ENCODE data around the gene NKG7. TPM values are rescaled to one million over a fixed set of nuclear protein-coding genes. Genes with fewer than 3 reads are reported as not detected.

The NKG7 gene
- total RNA-seq, 1 donor from 2014 or later: 8.9 TPM

DNA sequence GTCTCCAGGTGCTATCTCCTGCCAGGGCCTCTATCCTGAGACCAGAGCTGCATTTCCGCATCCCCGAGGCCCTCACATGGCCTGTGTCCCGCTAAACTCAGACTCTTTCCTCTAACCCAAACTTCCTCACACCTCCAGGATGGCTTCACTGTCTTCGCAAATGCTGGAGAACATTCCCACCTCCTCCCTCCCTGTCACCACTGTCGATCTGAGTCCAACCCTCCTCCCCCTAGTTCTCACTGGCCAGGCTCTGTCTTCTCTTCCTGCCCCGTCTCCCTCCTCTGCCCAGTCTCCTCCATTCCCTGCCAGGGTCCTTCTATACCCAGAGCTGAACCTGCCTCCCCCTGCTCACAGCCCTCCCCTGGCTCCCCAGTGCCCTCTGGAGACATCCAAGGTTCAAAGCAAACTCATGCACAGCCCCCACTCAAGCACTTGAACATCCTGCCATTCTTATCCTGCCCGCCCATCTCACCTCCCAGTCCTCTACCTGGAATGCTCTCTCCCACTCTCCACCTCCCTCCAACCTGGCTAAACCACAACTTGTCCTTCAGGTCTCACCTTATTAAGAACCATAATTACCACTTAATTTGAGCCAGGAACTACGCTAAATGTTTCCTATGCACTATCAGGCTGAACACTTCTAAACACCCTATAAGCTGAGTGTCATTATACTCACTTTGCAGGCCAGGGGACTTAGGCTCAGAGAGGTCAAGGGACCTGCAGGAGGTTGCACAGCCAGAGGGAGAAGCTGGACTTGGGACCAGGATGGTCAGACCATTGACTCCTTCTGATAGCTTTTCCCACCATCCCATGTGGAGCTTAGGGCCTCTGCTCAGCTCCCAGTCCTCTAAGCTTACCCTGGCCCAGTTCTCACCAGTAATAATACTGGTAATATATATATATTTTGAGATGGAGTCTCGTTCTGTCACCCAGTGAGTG lies 29.6 kb downstream of the NKG7 start:
- no peak for DNase-seq (ENCODE audit: low spot score)
- intact Hi-C loops (cut with DNase I): no loop called here
- no peak for ATAC-seq

GRCh38 chr19:51341976-51342580 lies 30.4 kb downstream of the NKG7 start, which contains the start of gene VSIG10L:
Gene VSIG10L, minus strand, starts transcription at chr19:51342139. Its CDS starts 15 bp downstream, at chr19:51342124.
- intact Hi-C loops (cut with DNase I): no loop called here
- DNase-seq (ENCODE audit: low spot score) (no peak), ATAC-seq (no peak)

GRCh38 chr19:51341066-51341465 lies 31.4 kb downstream of the NKG7 start:
- ATAC-seq (no peak), DNase-seq (ENCODE audit: low spot score) (no peak)
- intact Hi-C loops (cut with DNase I): no loop called here

DNA sequence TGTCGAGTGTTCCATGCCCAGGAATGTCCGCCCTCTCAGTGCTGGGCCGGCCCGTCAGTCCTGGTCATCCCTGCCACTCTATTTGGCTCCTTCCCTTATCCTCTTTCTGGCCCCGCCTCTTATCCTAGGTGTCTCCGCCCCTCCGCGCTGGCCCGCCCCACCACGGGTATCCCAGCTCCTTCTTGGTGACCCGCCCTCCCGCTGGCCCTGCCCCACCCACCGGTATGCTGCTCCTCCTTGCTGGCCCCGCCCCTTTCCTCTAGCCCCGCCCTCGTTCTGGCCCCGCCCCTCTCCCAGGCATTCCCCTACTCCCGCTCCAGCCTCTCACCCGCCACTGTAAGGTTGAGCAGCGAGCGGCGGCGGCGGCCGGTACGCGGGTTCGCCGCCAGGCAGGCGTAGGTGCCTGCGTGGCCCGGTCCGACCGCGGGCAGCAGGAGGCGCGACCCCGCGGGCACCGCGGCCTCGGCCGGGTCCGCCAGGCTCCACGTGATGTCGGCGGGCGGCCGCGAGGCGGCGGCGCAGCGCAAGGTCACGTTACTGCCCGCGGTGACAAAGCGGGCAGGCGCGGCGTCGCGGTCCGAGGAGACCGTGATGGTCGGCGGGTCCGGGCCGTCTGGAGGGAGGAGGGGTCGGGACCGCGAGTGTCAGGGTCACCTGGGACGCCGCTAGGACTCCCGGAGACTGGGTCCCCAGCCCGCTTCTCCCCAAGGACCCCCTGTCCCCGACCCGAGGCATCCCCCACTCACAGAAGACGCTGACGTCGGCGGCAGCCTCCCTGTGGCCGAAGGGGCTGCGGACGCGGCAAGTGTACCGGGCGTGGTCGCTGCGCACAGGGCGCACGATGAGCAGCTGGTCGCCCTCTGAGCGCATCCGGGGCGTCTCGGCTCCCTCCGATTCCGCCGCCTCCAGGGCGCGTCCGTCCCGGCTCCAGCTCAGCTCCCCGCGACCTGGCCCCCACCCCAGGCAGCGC lies 32.5 kb downstream of the NKG7 start:
- DNase-seq (ENCODE audit: low spot score) (peak; percentile 99), ATAC-seq (peak; percentile 98)
- intact Hi-C loops (cut with DNase I): no loop called here

DNA sequence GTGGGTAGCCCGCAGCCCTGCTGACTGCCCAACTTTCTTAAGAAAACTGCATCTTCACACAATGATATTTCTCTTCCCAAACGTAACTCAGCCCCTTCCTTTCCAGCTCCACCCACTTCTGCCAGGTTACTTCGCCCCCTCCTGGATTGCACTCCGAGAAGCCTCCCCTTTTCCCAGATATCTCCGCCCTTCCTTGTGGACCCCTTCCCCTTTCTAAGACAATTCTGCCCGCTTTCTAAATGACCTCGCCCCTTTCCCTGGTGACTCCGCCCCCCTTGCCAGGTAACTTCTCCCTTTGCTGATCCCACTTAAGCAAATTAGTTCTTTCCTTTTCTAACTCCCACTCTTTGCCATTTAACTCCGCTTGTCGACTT lies 33.2 kb downstream of the NKG7 start:
- DNase-seq (ENCODE audit: low spot score) (no peak), ATAC-seq (peak; percentile 2)
- intact Hi-C loops (cut with DNase I): no loop called here

DNA sequence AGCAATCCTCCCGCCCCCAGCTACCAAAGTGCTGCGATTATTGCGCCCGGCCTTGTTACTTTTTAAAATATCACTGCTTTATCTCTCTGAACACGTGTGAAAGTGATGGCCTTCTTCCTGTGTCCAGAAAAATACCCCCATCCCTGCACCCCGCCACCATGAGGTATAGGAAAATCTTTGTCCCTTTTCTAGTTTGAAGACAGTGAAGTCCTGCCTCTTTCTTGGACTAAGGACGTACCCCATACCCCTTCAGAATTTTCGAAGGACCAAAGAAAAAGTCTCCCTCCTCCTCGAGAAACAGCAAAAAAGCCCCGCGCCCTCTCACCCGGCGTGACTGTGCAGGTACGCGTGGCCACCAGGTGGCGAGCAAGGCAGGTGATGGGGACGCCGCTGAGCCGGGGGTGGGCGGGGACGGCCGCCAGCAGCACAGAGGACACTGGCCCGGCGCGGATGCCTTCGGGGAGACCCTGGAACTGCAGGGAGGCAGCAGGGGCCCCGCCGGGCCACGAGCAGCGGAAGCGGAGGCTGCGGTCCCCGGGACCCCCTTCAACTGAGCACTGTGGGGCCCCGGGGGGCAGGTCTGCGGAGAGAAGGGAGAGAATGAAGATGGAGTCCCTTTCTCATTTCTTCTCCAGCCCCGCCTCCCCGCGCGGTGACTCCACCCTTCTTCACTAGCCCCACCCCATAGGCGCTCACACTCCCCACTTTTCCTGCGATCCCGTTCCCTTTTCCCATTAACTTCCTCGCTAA lies 33.7 kb downstream of the NKG7 start:
- ATAC-seq (peak; percentile 86), DNase-seq (ENCODE audit: low spot score) (peak; percentile 89)
- intact Hi-C loops (cut with DNase I): no loop called here

DNA sequence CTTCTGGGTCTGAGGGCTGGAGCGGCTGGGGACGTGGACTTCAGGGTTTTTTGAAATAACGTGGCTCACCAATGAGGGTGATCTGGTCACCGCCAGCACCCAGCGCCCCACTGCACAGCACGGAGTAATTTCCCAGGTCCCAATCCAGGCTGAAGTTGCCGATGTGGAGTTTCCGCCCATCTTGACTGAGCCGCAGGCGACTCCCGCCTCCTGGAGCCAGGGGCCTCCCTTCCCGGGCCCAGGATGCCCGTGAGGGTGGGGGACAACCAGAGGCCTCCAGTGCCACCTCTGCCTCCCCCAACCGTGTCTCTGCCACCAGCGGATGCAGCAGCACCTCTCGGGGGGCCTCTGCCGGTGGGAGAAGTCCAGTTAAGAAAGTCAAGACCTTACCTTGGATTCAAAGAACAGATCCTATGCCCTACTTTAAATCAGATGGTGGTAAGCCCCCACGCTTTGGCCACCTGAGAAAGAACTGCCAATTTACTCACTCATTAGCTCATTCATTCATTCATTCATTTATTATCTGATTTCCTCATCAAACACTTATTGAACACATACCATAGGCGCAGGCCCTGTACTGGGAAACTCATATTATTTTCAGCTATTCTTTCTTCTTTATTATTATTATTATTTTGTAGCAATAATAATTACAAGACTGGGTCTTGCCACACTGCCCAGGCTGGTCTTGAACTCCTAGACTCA lies 34.4 kb downstream of the NKG7 start:
- intact Hi-C loops (cut with DNase I): no loop called here
- DNase-seq (ENCODE audit: low spot score): no peak
- no peak for ATAC-seq

DNA sequence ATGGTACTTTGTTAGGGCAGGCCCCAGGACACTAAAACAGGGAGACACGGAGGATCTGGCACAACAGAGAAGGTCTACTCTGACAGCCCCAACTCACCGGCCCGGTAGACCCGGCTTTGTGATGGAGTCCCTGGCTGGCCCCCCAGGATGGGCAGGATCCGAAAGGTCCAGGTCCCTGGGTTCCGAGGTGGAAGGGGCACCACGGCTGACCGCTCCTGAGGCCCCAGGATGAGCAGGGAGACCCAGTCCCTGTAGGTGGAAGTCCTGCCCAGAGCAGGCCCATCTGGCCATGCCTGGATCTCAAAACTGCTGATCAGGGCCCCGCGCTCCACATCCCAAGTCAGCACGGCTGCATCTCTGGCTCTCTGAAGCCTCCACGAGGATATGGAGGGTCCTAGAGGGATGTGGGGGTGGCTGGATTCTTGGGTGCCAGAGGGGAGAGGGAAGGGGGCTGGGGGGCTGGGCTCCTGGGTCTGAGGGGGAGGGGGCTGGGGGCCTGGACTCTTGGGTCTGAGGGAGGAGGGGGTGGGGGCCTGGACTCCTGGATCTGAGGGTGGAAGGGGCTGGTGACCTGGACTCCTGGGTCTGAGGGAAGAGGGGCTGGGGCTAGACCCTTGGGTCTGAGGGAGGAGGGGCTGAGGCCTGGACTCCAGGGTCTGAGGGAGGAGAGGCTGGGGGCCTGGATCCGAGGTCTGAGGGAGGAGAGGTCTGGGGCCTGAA lies 35.2 kb downstream of the NKG7 start:
- no peak for DNase-seq (ENCODE audit: low spot score)
- intact Hi-C loops (cut with DNase I): no loop called here
- no peak for ATAC-seq

GRCh38 chr19:51333836-51334460 lies 38.5 kb downstream of the NKG7 start:
- ATAC-seq: no peak
- intact Hi-C loops (cut with DNase I): no loop called here
- DNase-seq (ENCODE audit: low spot score): no peak

DNA sequence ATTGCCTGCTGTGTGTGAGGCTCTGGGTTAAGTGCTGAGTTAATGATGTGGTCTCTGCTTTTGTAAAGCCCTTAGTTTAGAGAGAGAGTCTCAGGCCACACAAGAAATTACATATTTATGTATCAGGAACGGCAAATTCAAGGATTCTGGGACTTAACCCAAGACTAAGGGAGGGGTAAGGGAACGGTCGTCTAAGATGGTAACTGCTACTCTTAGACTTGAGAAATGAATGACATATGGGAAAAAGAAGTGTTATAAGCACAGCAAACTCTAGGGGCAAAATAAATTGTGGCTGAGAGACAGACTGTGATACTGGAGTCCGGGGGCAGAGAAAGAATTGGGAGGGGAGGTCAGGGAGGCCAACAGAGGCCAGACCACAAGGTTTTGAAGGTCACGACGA lies 40.7 kb downstream of the NKG7 start:
- intact Hi-C loops (cut with DNase I): no loop called here
- ATAC-seq (no peak), DNase-seq (ENCODE audit: low spot score) (no peak)

DNA sequence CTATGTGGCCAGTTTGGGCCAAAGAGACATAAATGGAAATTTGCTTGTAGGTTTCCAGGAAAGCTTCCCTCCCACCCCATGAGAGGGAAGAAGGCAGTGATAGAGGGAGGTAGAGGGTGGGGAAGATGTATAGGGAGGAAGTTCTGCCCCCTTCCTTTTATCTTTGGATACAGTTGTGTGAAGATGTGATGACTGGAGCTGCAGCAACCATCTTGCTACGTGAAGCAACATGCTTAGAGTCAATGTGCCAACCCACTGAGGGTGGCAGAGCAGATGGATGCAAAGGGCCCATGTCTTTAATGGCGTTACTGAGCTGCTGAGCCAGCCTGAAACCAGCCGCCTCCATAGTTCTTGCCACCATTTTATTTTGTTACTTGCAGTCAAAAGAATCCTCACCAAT lies 41.3 kb downstream of the NKG7 start:
- intact Hi-C loops (cut with DNase I): no loop called here
- DNase-seq (ENCODE audit: low spot score) (no peak), ATAC-seq (no peak)

DNA sequence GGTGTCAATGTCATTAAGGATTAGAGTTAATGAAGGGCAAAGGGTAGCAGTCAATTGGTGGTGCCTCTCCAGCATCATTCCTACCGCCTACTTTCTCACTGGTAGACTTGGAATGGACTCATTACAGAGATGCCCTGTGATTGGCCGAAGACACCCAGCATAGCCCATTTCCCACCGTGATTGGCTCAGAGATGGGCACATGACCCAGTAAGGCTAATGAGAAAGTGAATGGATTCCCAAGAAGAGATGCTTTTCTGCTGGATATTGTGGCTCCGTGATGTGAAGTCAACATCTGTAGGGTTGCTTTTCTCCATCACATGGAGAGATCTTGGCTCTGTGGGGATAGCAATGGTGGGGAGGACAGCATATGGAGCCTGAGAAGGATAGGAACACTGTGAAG lies 42.1 kb downstream of the NKG7 start:
- ATAC-seq: no peak
- intact Hi-C loops (cut with DNase I): no loop called here
- DNase-seq (ENCODE audit: low spot score): no peak

DNA sequence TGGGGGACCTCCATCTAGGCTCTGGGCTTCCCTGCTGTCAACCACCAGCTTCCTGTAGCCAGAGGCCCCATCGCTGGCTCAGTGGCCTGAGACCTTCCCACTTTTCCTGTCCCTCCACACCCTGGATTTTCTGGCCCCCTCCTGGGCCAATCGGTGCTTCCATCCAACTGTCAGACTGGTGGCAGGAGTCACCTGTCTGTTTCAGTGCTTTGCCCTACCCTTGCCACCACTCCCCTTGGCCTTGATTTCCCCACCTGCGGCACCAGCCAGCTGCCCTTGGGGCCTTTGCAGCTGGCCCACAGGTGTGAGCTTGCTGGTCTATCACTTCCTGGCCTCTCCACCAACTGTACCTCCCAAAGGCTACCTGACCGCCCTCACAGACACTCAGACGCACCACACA lies 43.0 kb downstream of the NKG7 start:
- DNase-seq (ENCODE audit: low spot score) (no peak), ATAC-seq (no peak)
- intact Hi-C loops (cut with DNase I): no loop called here

- intact Hi-C loops (cut with DNase I): no loop called here
- ATAC-seq (peak; percentile 64), DNase-seq (ENCODE audit: low spot score) (no peak)
Observed at GRCh38 chr19:51327066-51328001, 45.1 kb downstream of the NKG7 start.

- ATAC-seq (no peak), DNase-seq (ENCODE audit: low spot score) (no peak)
- intact Hi-C loops (cut with DNase I): no loop called here
Observed at GRCh38 chr19:51326216-51327065, 46.0 kb downstream of the NKG7 start.
